Measurements from ENCODE around the gene HNRNPR.

DNA sequence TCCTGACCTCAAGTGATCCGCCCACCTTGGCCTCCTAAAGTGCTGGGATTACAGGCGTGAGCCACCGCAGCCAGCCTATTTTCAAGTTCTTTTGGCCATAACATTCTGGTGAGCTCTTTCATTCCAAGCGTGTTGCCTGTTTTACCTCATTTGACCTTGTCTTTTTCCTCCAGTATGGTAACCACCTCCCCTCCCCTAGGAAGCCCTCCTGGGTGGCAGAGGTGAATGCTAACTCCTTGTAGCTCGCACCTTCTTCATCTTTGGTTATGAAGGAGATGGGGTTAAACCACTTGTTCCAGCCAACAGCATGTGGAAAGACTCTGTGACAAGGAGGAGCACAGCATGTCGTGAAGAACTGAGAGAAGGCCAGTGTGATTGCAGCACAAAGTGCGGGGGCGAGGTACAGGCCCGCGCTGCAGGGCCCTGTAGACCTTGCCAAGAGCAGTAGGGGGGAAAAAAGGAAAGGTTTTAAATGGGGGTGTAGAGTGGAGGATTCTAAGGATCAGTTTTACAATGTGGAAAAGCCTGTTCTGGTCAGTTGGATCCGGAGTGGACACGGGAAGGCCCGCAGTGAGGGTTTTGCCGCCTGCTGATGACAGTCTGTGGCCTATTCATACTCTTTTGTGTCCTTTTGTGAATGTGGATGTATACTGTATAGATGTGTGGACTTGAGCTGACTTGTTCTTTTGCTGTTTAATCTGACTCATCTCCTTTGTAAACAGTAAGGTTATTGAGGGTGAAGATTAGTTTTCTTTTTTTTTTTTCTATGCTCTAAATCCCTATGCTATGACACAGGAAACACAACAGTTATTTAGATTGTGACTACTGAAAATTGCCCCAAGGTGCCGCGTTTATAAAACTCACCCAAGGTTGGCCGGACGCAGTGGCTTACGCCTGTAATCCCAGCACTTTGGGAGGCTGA is 33.1 kb upstream of the HNRNPR start:
- TF ChIP-seq TEAD4 (IDR thresholded peaks at IDR 0.05) (peak; percentile 57), EP300 (IDR thresholded peaks at IDR 0.05; ENCODE audit: borderline replicate concordance) (peak; percentile 92), ZBTB7A (IDR thresholded peaks at IDR 0.05; ENCODE audit: low read depth) (0 out of 2 replicates have a peak, but pooled peaks have one; percentile 11), RAD21 (IDR thresholded peaks at IDR 0.05; ENCODE audit: low read depth) (peak; percentile 18; the same call in 1 of the 2 replicates), YY1 (IDR thresholded peaks at IDR 0.05; ENCODE audit: low read depth) (no peak), NFIC (IDR thresholded peaks at IDR 0.05) (peak; percentile 99), TAF1 (IDR thresholded peaks at IDR 0.05; ENCODE audit: low read depth) (no peak), TCF12 (IDR thresholded peaks at IDR 0.05; ENCODE audit: low read depth) (peak; percentile 95), FOXM1 (IDR thresholded peaks at IDR 0.05; ENCODE audit: borderline replicate concordance, low read depth) (peak; percentile 83; the same call in 1 of the 2 replicates), CEBPB (IDR thresholded peaks at IDR 0.05) (peak; percentile 95)
- TF ChIP-seq, protein P1, sequence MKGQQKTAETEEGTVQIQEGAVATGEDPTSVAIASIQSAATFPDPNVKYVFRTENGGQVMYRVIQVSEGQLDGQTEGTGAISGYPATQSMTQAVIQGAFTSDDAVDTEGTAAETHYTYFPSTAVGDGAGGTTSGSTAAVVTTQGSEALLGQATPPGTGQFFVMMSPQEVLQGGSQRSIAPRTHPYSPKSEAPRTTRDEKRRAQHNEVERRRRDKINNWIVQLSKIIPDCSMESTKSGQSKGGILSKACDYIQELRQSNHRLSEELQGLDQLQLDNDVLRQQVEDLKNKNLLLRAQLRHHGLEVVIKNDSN (IDR thresholded peaks at IDR 0.05), result no peak
- TF ChIP-seq, protein P2, sequence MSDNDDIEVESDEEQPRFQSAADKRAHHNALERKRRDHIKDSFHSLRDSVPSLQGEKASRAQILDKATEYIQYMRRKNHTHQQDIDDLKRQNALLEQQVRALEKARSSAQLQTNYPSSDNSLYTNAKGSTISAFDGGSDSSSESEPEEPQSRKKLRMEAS (IDR thresholded peaks at IDR 0.05), result peak; percentile 83

Data from Ishikawa (cell line).